GM10248 (cell line): ENCODE measurements around the gene SCO1.

Source experiments
- CTCF ChIA-PET: fragments of 300-600 bp; sonication (Branson Sonifier 250); formaldehyde crosslinking; extraction: SDS; loops from one replicate; lab custom pipeline; 2021; ENCODE audit warnings: antibody characterized with exemption; lab: Yijun Ruan, JAX
- POLR2A ChIA-PET: fragments of 350-650 bp; sonication (Branson Sonifier 250); formaldehyde crosslinking; extraction: SDS; loops from one replicate; lab custom pipeline; 2020; ENCODE audit warnings: antibody characterized with exemption; lab: Yijun Ruan, JAX
- DNase-seq: peaks from one replicate; pipeline ENCODE4 v3.0.0; 2012; ENCODE audit errors: extremely low spot score
- TF ChIP-seq, protein P1 (sequence below): IDR thresholded peaks from 2 replicates; pipeline ENCODE4 v1.5.1; 2012; ENCODE audit warnings: mild to moderate bottlenecking, low read depth; ENCODE audit errors: extremely low read depth, missing control alignments, control extremely low read depth

SCO1 gene

GRCh38 chr17:10629706-10630105, 67.6 kb downstream of the SCO1 start:
- no peak for DNase-seq
- ChIA-PET CTCF (interaction anchor here (1.1 to 14.4 kb wide), 11 partner anchors 10 to 515 kb away, joined by 3 to 206 read pairs (median 11); no protein-coding TSS in a partner anchor), POLR2A (no interaction called here)
- TF ChIP-seq, protein P1, sequence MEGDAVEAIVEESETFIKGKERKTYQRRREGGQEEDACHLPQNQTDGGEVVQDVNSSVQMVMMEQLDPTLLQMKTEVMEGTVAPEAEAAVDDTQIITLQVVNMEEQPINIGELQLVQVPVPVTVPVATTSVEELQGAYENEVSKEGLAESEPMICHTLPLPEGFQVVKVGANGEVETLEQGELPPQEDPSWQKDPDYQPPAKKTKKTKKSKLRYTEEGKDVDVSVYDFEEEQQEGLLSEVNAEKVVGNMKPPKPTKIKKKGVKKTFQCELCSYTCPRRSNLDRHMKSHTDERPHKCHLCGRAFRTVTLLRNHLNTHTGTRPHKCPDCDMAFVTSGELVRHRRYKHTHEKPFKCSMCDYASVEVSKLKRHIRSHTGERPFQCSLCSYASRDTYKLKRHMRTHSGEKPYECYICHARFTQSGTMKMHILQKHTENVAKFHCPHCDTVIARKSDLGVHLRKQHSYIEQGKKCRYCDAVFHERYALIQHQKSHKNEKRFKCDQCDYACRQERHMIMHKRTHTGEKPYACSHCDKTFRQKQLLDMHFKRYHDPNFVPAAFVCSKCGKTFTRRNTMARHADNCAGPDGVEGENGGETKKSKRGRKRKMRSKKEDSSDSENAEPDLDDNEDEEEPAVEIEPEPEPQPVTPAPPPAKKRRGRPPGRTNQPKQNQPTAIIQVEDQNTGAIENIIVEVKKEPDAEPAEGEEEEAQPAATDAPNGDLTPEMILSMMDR: no peak

DNA sequence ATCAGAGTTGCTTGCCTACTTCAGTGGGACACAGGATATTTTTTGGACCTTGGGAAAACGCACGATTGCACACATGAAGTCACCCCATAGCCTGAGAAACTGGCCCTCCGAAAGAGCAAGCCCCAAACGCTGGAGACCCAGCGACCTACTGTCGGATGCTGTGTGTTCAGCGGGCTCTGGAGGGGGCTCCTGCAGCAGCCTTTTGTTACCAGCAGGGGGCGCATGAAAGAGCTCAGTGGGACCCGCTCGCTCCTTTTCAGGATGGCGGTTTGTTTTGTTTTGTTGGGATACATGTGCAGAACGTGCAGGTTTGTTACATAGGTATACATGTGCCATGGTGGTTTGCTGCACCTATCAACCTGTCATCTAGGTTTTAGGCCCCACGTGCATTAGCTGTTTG, 68.6 kb downstream of the SCO1 start:
- ChIA-PET POLR2A (no interaction called here), CTCF (interaction anchor here (1.1 to 14.4 kb wide), 7 partner anchors 11 to 216 kb away, joined by 4 to 206 read pairs (median 29); no protein-coding TSS in a partner anchor)
- DNase-seq: no peak
- TF ChIP-seq, protein P1: peak; percentile 30

DNA sequence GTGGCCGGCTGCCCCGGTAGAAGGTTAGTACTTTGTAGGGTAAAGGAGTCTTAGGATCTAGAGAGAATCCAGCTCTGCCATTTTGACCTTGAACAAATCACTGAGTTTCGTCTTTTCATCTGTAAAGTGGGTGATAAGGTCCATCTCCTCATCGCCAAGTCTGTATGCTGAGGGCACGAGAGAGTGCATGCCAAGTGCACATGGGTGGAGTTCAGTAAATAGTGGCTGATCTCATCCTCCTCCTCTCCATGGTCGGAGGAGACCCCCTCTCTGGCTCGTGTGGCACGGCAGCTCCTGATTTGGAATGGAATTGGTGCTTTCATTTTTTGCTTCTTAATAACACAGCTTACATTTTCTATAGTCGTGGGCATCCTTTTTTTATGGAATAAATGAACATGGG, 70.9 kb downstream of the SCO1 start:
- POLR2A ChIA-PET: no interaction called here
- CTCF ChIA-PET: interaction anchor here (1.6 to 14.4 kb wide), 2 partner anchors 9 to 20 kb away, joined by 6 to 206 read pairs; no protein-coding TSS in a partner anchor
- no peak for DNase-seq
- TF ChIP-seq, protein P1: no peak

- ChIA-PET CTCF (interaction anchor here (13.2 to 14.4 kb wide), 2 partner anchors 7 to 296 kb away, joined by 206 to 213 read pairs; no protein-coding TSS in a partner anchor), POLR2A (no interaction called here)
- DNase-seq: no peak
- TF ChIP-seq, protein P1: no peak
These were observed 72.4 kb downstream of the SCO1 start for GRCh38 chr17:10624969-10625368.

DNA sequence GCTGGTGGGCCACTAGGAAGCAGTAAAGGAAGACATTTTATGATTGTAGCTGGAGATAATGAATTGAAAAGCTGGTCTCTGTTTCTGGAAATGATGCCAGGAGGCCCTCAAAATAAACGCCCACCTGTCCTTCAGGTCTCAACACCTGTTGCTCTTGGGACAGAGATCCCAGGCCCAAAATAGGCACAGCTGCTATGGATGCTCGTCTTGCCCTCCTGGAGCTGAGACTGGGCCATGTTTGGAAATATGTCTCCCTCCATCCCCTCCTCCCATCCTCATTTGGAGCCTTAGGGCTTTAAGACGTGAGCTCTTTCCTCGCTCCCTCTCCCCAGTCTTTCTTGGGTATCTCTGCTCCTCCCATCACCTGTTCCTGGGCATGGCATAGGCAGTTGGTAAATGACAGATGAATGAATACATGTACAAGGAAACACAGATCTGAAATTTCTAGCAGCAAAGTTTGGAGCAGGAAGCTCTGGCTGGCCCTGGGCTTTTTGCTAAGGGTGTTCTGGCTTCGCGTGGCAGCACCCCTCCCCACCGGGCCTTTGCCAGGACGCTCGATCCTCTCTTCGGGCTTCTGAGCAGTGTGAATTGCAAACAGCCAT, 73.5 kb downstream of the SCO1 start:
- ChIA-PET POLR2A (no interaction called here), CTCF (interaction anchor here (1.0 to 14.4 kb wide), 4 partner anchors 6 to 295 kb away, joined by 4 to 213 read pairs (median 110); no protein-coding TSS in a partner anchor)
- DNase-seq: no peak
- TF ChIP-seq, protein P1: no peak

- POLR2A ChIA-PET: no interaction called here
- TF ChIP-seq, protein P1: no peak
- CTCF ChIA-PET: interaction anchor here (1.0 to 14.4 kb wide), 5 partner anchors 5 to 294 kb away, joined by 4 to 213 read pairs (median 15); no protein-coding TSS in a partner anchor
- no peak for DNase-seq
These were observed 74.5 kb downstream of the SCO1 start for GRCh38 chr17:10622617-10623485.
